Bronchial epithelial cell (primary cell): ENCODE results near the gene RET. TPM values are rescaled to one million over a fixed set of nuclear protein-coding genes. Genes with fewer than 3 reads are reported as not detected.
A peak's percentile ranks its signal among the peaks of the same experiment; 100 is the strongest.

Source experiments
- DNase-seq: peaks from one replicate; pipeline ENCODE4 v3.0.0-alpha.2; 2010; ENCODE audit warnings: low read depth
- FAIRE-seq: peaks from 2 replicates; lab custom pipeline; 2011; peaks lifted over from hg19 to GRCh38; lab: Jason Lieb, UNC
- H3K27me3 ChIP-seq: 2 replicates; pipeline ENCODE4 v1.5.1; 2011; ENCODE audit warnings: low read length; ENCODE audit not compliant: control insufficient read depth, insufficient read depth
- H3K36me3 ChIP-seq: 2 replicates; pipeline ENCODE4 v1.5.1; 2011; ENCODE audit warnings: low read length; ENCODE audit not compliant: control insufficient read depth, insufficient read depth
- H3K4me3 ChIP-seq: 2 replicates; pipeline ENCODE4 v1.5.1; 2011; ENCODE audit warnings: mild to moderate bottlenecking, low read depth, low read length, control low read depth
- total RNA-seq: library from RNA; depleted of rRNA; stranded (reverse); fragments of >200 nt; gene quantifications from 2 replicates; pipeline ENCODE4 v1.2.1, GENCODE V29; 2014
- TF ChIP-seq, protein P1 (sequence below): IDR thresholded peaks from 2 replicates; pipeline ENCODE4 v1.5.1; 2011; ENCODE audit warnings: mild to moderate bottlenecking, moderate library complexity, low read length, control low read depth, inconsistent platforms; ENCODE audit not compliant: insufficient read depth, severe bottlenecking

The RET gene
- total RNA-seq, 1 donor from 2014 or later = 0.53 TPM

DNA sequence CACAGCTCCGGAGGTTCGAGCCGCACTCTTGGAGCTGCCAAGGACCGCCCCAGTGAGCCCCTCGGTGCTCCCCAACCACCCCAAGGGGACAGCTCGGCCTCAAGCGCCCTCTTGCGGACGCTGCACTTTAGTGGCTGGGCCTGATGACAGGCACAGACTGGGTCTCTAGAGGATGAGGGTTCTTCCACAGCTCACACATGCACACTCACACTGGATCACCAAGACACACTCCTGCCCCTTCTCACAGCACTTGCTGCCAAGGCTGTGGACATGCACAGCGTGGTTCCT is 2.1 kb downstream of the RET start:
- peak; percentile 9 for DNase-seq

GRCh38 chr10:43079856-43080255 is 3.0 kb downstream of the RET start:
- no peaks in the 10 kb centered on the region for H3K36me3 ChIP-seq
- DNase-seq (no peak), FAIRE-seq (no peak)
- TF ChIP-seq, protein P1, sequence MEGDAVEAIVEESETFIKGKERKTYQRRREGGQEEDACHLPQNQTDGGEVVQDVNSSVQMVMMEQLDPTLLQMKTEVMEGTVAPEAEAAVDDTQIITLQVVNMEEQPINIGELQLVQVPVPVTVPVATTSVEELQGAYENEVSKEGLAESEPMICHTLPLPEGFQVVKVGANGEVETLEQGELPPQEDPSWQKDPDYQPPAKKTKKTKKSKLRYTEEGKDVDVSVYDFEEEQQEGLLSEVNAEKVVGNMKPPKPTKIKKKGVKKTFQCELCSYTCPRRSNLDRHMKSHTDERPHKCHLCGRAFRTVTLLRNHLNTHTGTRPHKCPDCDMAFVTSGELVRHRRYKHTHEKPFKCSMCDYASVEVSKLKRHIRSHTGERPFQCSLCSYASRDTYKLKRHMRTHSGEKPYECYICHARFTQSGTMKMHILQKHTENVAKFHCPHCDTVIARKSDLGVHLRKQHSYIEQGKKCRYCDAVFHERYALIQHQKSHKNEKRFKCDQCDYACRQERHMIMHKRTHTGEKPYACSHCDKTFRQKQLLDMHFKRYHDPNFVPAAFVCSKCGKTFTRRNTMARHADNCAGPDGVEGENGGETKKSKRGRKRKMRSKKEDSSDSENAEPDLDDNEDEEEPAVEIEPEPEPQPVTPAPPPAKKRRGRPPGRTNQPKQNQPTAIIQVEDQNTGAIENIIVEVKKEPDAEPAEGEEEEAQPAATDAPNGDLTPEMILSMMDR = no peak
- no peak overlapping the region for H3K4me3 ChIP-seq
- H3K27me3 ChIP-seq = peaks cover 9% of the 10 kb centered on the region

More for the DNA sequence above, 2.1 kb downstream of the RET start:
- Histone ChIP-seq H3K27me3 (peaks cover 9% of the 10 kb centered on the region), H3K36me3 (no peaks in the 10 kb centered on the region), H3K4me3 (no peak overlapping the region)
- FAIRE-seq = no peak
- TF ChIP-seq, protein P1 = peak; percentile 83

DNA sequence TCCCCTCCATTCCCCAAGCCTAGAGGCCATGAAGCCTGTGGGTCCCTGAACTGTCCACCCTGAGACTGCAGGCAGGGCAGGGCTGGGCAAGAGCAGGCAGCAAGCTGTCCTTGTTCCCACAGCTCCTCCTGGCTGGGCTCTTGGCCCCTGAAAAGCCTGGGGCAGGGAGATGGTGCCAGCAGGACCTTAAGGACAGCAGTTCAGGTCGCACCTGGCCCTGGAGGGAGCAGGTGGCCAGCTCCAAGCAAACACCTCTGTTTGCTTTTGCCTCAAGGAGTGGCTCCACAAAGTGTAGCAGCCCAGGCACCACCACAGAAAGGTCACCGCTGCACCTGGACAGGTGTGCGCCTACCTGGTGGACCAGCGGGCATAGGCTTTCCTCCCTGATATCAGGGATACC is 5.2 kb downstream of the RET start:
- Histone ChIP-seq H3K36me3 (no peaks in the 10 kb centered on the region), H3K4me3 (no peak overlapping the region), H3K27me3 (peaks cover 6% of the 10 kb centered on the region)
- FAIRE-seq (no peak), DNase-seq (no peak)
- TF ChIP-seq, protein P1 = no peak

GRCh38 chr10:43082746-43083145 is 5.9 kb downstream of the RET start:
- H3K4me3 ChIP-seq = no peak overlapping the region
- TF ChIP-seq, protein P1 = no peak

DNA sequence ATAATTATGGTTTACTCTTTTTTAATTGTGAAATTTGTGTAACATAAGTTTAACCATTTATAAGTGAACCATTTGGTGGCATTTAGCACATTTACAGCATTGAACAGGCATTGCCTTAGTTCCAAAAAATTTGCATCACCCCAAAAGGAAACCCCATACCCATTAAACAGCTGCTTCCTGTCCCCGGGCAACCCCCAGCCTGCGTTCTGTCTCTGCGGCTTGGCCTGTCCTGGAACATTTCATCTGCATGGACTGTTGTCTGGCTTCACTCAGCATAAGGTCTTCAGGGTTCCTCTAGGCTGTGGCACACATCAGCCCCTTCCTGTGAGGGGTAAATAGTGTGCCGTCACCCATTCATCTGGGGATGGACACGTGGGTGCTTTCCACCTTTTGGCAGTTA is 6.9 kb downstream of the RET start:
- FAIRE-seq (no peak), DNase-seq (no peak)
- TF ChIP-seq, protein P1 = no peak
- Histone ChIP-seq H3K36me3 (no peaks in the 10 kb centered on the region), H3K27me3 (no peaks in the 10 kb centered on the region), H3K4me3 (no peak overlapping the region)

More at GRCh38 chr10:43082746-43083145, 5.9 kb downstream of the RET start:
- peaks cover 6% of the 10 kb centered on the region for H3K27me3 ChIP-seq
- no peaks in the 10 kb centered on the region for H3K36me3 ChIP-seq
- DNase-seq (no peak), FAIRE-seq (no peak)

- H3K27me3 ChIP-seq = no peaks in the 10 kb centered on the region
- TF ChIP-seq, protein P1 = no peak
- FAIRE-seq = no peak
- no peak overlapping the region for H3K4me3 ChIP-seq
- no peaks in the 10 kb centered on the region for H3K36me3 ChIP-seq
- no peak for DNase-seq
These were observed 7.9 kb downstream of the RET start for GRCh38 chr10:43084812-43085211.
